Vagina (tissue), 2 donors: Measurements from ENCODE around the gene GPR156.

Experiments
- POLR2A ChIP-seq, 2 donors: fragments of 450-650 bp; IDR thresholded peaks; one replicate each; pipeline ENCODE4 v1.6.1; 2017; ENCODE audit warnings: antibody characterized with exemption in 2 of 2, mild to moderate bottlenecking in 2 of 2, moderate library complexity in 2 of 2
- POLR2AphosphoS5 ChIP-seq, 2 donors: sonication (generic); formaldehyde crosslinking; IDR thresholded peaks; one replicate each; pipeline ENCODE4 v1.9.0; 2017; ENCODE audit warnings: antibody characterized with exemption in 2 of 2, mild to moderate bottlenecking in 2 of 2, low read depth in 1 of 2; ENCODE audit not compliant: insufficient read depth in 1 of 2
- TF ChIP-seq, protein P1 (sequence below), 3 experiments: fragments of 450-650 bp in 2 of 3; fragments of 200-600 bp in 1 of 3; sonication (generic) in 1 of 3; IDR thresholded peaks; one replicate each; pipeline ENCODE4 v1.5.1; 2017 to 2019; ENCODE audit warnings: antibody characterized with exemption in 3 of 3, mild to moderate bottlenecking in 2 of 3, moderate library complexity in 2 of 3

DNA sequence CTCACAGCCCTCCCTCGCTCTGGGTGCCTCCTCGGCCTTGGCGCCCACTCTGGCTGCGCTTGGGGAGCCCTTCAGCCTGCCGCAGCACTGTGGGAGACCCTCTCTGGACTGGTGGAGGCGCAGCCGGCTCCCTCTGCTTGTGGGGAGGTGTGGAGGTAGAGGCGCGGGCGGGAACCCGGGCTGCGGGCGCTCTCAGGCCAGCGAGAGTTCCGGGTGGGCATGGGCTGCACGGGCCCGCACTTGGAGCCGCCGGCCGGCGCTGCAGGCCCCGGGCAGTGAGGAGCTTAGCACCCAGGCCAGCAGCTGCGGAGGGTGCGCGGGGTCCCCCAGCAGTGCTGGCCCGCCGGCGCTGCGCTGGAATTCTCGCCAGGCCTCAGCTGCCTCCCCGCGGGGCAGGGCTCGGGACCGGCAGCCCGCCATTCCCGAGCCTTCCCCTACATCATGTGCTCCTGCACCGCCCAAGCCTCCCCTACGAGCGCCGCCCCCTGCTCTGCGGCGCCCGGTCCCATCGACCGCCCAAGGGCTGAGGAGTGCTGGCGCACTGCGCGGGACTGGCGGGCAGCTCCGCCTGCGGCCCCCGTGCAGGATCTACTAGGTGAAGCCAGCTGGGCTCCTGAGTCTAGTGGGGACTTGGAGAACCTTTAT is 144.8 kb downstream of the GPR156 start:
- TF ChIP-seq POLR2AphosphoS5 (IDR thresholded peaks at IDR 0.05; ENCODE audit: insufficient read depth in 1 of 2, low read depth in 1 of 2) (no peak), POLR2A (IDR thresholded peaks at IDR 0.05) (no peak)
- TF ChIP-seq, protein P1, sequence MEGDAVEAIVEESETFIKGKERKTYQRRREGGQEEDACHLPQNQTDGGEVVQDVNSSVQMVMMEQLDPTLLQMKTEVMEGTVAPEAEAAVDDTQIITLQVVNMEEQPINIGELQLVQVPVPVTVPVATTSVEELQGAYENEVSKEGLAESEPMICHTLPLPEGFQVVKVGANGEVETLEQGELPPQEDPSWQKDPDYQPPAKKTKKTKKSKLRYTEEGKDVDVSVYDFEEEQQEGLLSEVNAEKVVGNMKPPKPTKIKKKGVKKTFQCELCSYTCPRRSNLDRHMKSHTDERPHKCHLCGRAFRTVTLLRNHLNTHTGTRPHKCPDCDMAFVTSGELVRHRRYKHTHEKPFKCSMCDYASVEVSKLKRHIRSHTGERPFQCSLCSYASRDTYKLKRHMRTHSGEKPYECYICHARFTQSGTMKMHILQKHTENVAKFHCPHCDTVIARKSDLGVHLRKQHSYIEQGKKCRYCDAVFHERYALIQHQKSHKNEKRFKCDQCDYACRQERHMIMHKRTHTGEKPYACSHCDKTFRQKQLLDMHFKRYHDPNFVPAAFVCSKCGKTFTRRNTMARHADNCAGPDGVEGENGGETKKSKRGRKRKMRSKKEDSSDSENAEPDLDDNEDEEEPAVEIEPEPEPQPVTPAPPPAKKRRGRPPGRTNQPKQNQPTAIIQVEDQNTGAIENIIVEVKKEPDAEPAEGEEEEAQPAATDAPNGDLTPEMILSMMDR (IDR thresholded peaks at IDR 0.05), result no peak
